OCI-LY1 (cell line): ENCODE measurements around the gene MROH2B.

Source experiments
- H2AFZ ChIP-seq: fragments of 200-600 bp; sonication (generic), shearing (Covaris generic); 2 replicates; pipeline ENCODE4 v1.6.0; 2014; ENCODE audit warnings: antibody characterized with exemption, mild to moderate bottlenecking, low read length
- H3F3A ChIP-seq: fragments of 200-600 bp; sonication (generic), shearing (Covaris generic); 2 replicates; pipeline ENCODE4 v1.6.0; 2014; ENCODE audit warnings: mild to moderate bottlenecking, antibody characterized with exemption, low read length, moderate library complexity; ENCODE audit not compliant: insufficient read depth
- H3K27ac ChIP-seq: fragments of 200-600 bp; sonication (generic); 2 replicates; pipeline ENCODE4 v1.5.1; 2014; ENCODE audit warnings: low read length, mixed run types, mild to moderate bottlenecking, low read depth; ENCODE audit not compliant: poor library complexity, severe bottlenecking
- H3K27me3 ChIP-seq: fragments of 200-600 bp; sonication (generic); 2 replicates; pipeline ENCODE4 v1.6.0; 2014; ENCODE audit warnings: antibody characterized with exemption, mild to moderate bottlenecking, low read length, moderate library complexity; ENCODE audit not compliant: insufficient read depth
- H3K36me3 ChIP-seq: fragments of 200-600 bp; sonication (generic); 2 replicates; pipeline ENCODE4 v1.6.1; 2014; ENCODE audit warnings: mild to moderate bottlenecking, antibody characterized with exemption, low read length, moderate library complexity, mixed read lengths; ENCODE audit not compliant: insufficient read depth
- H3K4me1 ChIP-seq: fragments of 200-600 bp; sonication (generic); 2 replicates; pipeline ENCODE4 v1.5.1; 2014; ENCODE audit warnings: mild to moderate bottlenecking, low read length, moderate library complexity; ENCODE audit not compliant: insufficient read depth, severe bottlenecking
- H3K4me2 ChIP-seq: fragments of 200-600 bp; sonication (generic), shearing (Covaris generic); 2 replicates; pipeline ENCODE4 v1.6.1; 2014; ENCODE audit warnings: low read length
- H3K4me3 ChIP-seq: fragments of 200-600 bp; sonication (generic); 2 replicates; pipeline ENCODE4 v1.5.1; 2014; ENCODE audit warnings: low read length, low read depth, mild to moderate bottlenecking, mixed read lengths; ENCODE audit not compliant: poor library complexity, severe bottlenecking
- H3K79me2 ChIP-seq: fragments of 200-600 bp; shearing (Covaris generic); 2 replicates; pipeline ENCODE4 v1.6.1; 2016; ENCODE audit warnings: mixed run types, low read length, mixed read lengths; ENCODE audit not compliant: insufficient read depth
- H3K9ac ChIP-seq: fragments of 200-600 bp; sonication (generic), shearing (Covaris generic); 2 replicates; pipeline ENCODE4 v1.6.1; 2014; ENCODE audit warnings: mild to moderate bottlenecking, low read length, mixed read lengths
- H3K9me2 ChIP-seq: fragments of 200-600 bp; sonication (generic), shearing (Covaris generic); 2 replicates; pipeline ENCODE4 v1.6.1; 2014; ENCODE audit warnings: low read depth, mild to moderate bottlenecking, low read length, mixed read lengths
- H3K9me3 ChIP-seq: fragments of 200-600 bp; shearing (Covaris generic); 2 replicates; pipeline ENCODE4 v1.6.1; 2014; ENCODE audit warnings: low read length, mixed read lengths
- H4K20me1 ChIP-seq: fragments of 200-600 bp; sonication (generic), shearing (Covaris generic); 2 replicates; pipeline ENCODE4 v1.6.0; 2016; ENCODE audit warnings: mild to moderate bottlenecking, low read length; ENCODE audit not compliant: insufficient read depth
- CTCF ChIP-seq: fragments of 200-600 bp; sonication (generic), shearing (Covaris generic); IDR thresholded peaks from 2 replicates; pipeline ENCODE4 v1.5.1; 2017; ENCODE audit warnings: mild to moderate bottlenecking, antibody characterized with exemption, low read length, moderate library complexity, mixed read lengths
- EZH2 ChIP-seq: fragments of 200-600 bp; sonication (generic), shearing (Covaris generic); IDR thresholded peaks from 2 replicates; pipeline ENCODE4 v1.8.0; 2017; ENCODE audit warnings: borderline replicate concordance, mixed run types, mild to moderate bottlenecking, antibody characterized with exemption, low read length, moderate library complexity, mixed read lengths

MROH2B gene

GRCh38 chr5:41012318-41012717, 58.8 kb downstream of the MROH2B start:
- TF ChIP-seq EZH2, result no peak
- no peak for TF ChIP-seq CTCF
- no peaks in the 10 kb centered on the region for H3K4me1 ChIP-seq
- no peaks in the 10 kb centered on the region for H4K20me1 ChIP-seq
- H3K4me2 ChIP-seq, result no peak overlapping the region
- no peaks in the 10 kb centered on the region for H3K27me3 ChIP-seq
- no peaks in the 10 kb centered on the region for H3K9me2 ChIP-seq
- no peak overlapping the region for H2AFZ ChIP-seq
- no peak overlapping the region for H3K9ac ChIP-seq
- H3K36me3 ChIP-seq, result no peaks in the 10 kb centered on the region
- no peaks in the 10 kb centered on the region for H3K9me3 ChIP-seq
- no peak overlapping the region for H3K27ac ChIP-seq
- H3K4me3 ChIP-seq, result no peak overlapping the region
- no peaks in the 10 kb centered on the region for H3K79me2 ChIP-seq
- H3F3A ChIP-seq, result no peaks in the 10 kb centered on the region

DNA sequence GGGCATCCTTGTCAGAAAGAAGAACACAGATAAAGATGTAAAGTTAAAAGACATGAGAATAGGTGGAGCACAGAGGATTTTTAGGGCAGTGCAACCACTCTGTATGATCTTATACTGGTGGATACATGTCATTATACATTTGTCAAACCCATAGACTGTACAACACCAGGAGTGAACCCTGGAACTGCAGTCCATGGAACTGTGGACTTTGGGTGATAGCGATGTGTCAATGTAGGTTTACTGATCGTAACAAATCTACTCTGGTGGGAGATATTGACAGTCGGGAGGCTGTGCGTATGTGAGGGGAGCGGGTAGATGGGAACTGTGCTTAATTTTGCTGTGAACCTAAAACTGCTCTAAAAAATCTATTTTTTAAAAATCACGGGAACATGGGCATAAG, 60.6 kb downstream of the MROH2B start:
- Histone ChIP-seq H3K9me3 (no peaks in the 10 kb centered on the region), H3K27ac (no peak overlapping the region), H3K4me1 (no peaks in the 10 kb centered on the region), H3K36me3 (no peaks in the 10 kb centered on the region), H3K4me3 (no peak overlapping the region), H3K9me2 (no peaks in the 10 kb centered on the region), H3K27me3 (no peaks in the 10 kb centered on the region), H3K79me2 (no peaks in the 10 kb centered on the region), H3K4me2 (no peak overlapping the region), H3F3A (no peaks in the 10 kb centered on the region), H2AFZ (no peak overlapping the region), H3K9ac (no peak overlapping the region), H4K20me1 (no peaks in the 10 kb centered on the region)
- TF ChIP-seq EZH2 (no peak), CTCF (no peak)

DNA sequence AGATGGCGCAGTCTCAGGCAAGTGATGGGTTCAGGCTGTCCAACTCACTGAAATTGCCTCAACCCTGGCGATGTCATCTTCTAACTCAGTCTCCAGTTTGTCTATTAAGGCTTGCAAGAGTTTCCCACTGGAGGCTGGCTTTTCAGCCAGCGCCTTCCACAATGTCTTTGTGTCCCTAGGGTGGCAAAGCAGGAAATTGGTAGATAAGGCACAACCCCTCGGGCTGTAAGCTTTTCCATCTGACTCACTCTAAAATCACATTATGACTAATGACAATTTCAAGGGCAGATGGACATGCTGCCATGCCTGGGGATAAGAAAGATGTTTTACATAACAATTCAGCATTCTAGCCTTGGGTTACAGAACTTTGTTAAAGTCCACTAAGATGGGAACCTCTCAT, 61.9 kb downstream of the MROH2B start:
- no peak overlapping the region for H3K4me2 ChIP-seq
- no peaks in the 10 kb centered on the region for H3K79me2 ChIP-seq
- no peak overlapping the region for H3K9ac ChIP-seq
- H4K20me1 ChIP-seq, result no peaks in the 10 kb centered on the region
- H3K9me3 ChIP-seq, result no peaks in the 10 kb centered on the region
- no peak overlapping the region for H3K4me3 ChIP-seq
- H3K27me3 ChIP-seq, result no peaks in the 10 kb centered on the region
- H3K36me3 ChIP-seq, result no peaks in the 10 kb centered on the region
- no peaks in the 10 kb centered on the region for H3K4me1 ChIP-seq
- H3K27ac ChIP-seq, result no peak overlapping the region
- no peaks in the 10 kb centered on the region for H3K9me2 ChIP-seq
- no peak for TF ChIP-seq EZH2
- no peak for TF ChIP-seq CTCF
- no peak overlapping the region for H2AFZ ChIP-seq
- H3F3A ChIP-seq, result no peaks in the 10 kb centered on the region
